Lower leg skin (tissue), 3 donors: ENCODE data around the gene KRTAP2-1.

ENCODE experiments used
- CTCF ChIP-seq, 3 donors: fragments of 450-650 bp; IDR thresholded peaks; one replicate each; pipeline ENCODE4 v1.5.1; 2016; ENCODE audit warnings: antibody characterized with exemption in 3 of 3, mild to moderate bottlenecking in 3 of 3, moderate library complexity in 2 of 3
- POLR2A ChIP-seq, 2 donors: fragments of 450-650 bp; IDR thresholded peaks; one replicate each; pipeline ENCODE4 v1.6.1; 2016 to 2017; ENCODE audit warnings: antibody characterized with exemption in 2 of 2, mild to moderate bottlenecking in 1 of 2, moderate library complexity in 1 of 2

GRCh38 chr17:41002814-41003213, 44.3 kb downstream of the KRTAP2-1 start:
- TF ChIP-seq CTCF (IDR thresholded peaks at IDR 0.05) (no peak), POLR2A (IDR thresholded peaks at IDR 0.05) (no peak)
